T-helper 2 cell treated with Interferon-gamma antibody and Interleukin-4, amounts not matched to agents 100 ng/mL and 5 ng/mL, for 36 hours (primary cell): ENCODE data around the gene RBAK. TPM values are rescaled to one million over a fixed set of nuclear protein-coding genes. Genes with fewer than 3 reads are reported as not detected.
"Not testable (repeated sequence)": the region's sequence is repeated elsewhere in the genome, so short reads cannot be mapped to it uniquely, and the experiment has no call there.

Source experiments
- intact Hi-C: fragments of 100-400 bp; cut with micrococcal nuclease; formaldehyde crosslinking; loops from one replicate; pipeline ENCODE4 v1.15.1; 2023
- total RNA-seq: library from RNA; stranded (reverse); gene quantifications from 2 replicates; pipeline ENCODE4 v1.2.3, GENCODE V29; 2022

RBAK gene
- 12.3 and 15.4 TPM in 2 replicates for total RNA-seq

- intact Hi-C loops = loop anchor here (1.0 to 5.0 kb wide), 4 partner anchors 72 to 404 kb away; partner anchors contain the start of gene WIPI2
These were observed at the start of gene RBAK for GRCh38 chr7:5045558-5046396. Gene RBAK (plus strand): TSS chr7:5045860. CDS start chr7:5048077, 2,217 bp downstream.

GRCh38 chr7:4996696-4997222 lies 48.9 kb upstream of the RBAK start:
- intact Hi-C loops = no loop called here

- intact Hi-C loops = no loop called here
These were observed 47.4 kb upstream of the RBAK start for GRCh38 chr7:4998244-4998643.

- intact Hi-C loops = no loop called here
These were observed 46.8 kb upstream of the RBAK start for GRCh38 chr7:4998910-4999309.

- intact Hi-C loops = no loop called here
These were observed 46.2 kb upstream of the RBAK start for GRCh38 chr7:4999369-4999950.

- intact Hi-C loops = no loop called here
These were observed 44.7 kb upstream of the RBAK start for GRCh38 chr7:5001003-5001402.

GRCh38 chr7:5001911-5002310 lies 43.7 kb upstream of the RBAK start:
- intact Hi-C loops = no loop called here

- intact Hi-C loops = no loop called here
These were observed 40.6 kb upstream of the RBAK start for GRCh38 chr7:5005066-5005465.

GRCh38 chr7:5012985-5013384 lies 32.7 kb upstream of the RBAK start:
- intact Hi-C loops = no loop called here

GRCh38 chr7:5015936-5016335 lies 29.7 kb upstream of the RBAK start:
- intact Hi-C loops = not testable (repeated sequence)

- intact Hi-C loops = not testable (repeated sequence)
These were observed 28.0 kb upstream of the RBAK start for GRCh38 chr7:5017626-5018025.

- intact Hi-C loops = no loop called here
These were observed 25.6 kb upstream of the RBAK start for GRCh38 chr7:5020098-5020497.

GRCh38 chr7:5020976-5021550 lies 24.6 kb upstream of the RBAK start:
- intact Hi-C loops = not testable (repeated sequence)

- intact Hi-C loops = not testable (repeated sequence)
These were observed 22.0 kb upstream of the RBAK start for GRCh38 chr7:5023626-5024025.

- intact Hi-C loops = not testable (repeated sequence)
These were observed 17.8 kb upstream of the RBAK start for GRCh38 chr7:5027796-5028410.

- intact Hi-C loops = not testable (repeated sequence)
These were observed 12.5 kb upstream of the RBAK start for GRCh38 chr7:5033186-5033585.

GRCh38 chr7:5035276-5035675 lies 10.4 kb upstream of the RBAK start:
- intact Hi-C loops = no loop called here

GRCh38 chr7:5036446-5036845 lies 9.2 kb upstream of the RBAK start:
- intact Hi-C loops = no loop called here

- intact Hi-C loops = no loop called here
These were observed 4.6 kb upstream of the RBAK start for GRCh38 chr7:5041047-5041446.

GRCh38 chr7:5043661-5044060 lies 2.0 kb upstream of the RBAK start:
- intact Hi-C loops = no loop called here

- intact Hi-C loops = loop anchor here (5.0 kb wide), 1 partner anchor 351 kb away; no protein-coding TSS in a partner anchor
These were observed 705 bp downstream of the RBAK start for GRCh38 chr7:5046397-5046732.

GRCh38 chr7:5047127-5047526 lies 1.5 kb downstream of the RBAK start:
- intact Hi-C loops = loop anchor here (5.0 kb wide), 1 partner anchor 350 kb away; no protein-coding TSS in a partner anchor
